Aorta (tissue), 5 donors: Measurements from ENCODE around the gene POT1. TPM values are rescaled to one million over a fixed set of nuclear protein-coding genes. Genes with fewer than 3 reads are reported as not detected.

Source experiments
- ATAC-seq: fragments of 200-7000 bp; cut with Tn5 transposase; one replicate; pipeline ENCODE4 v1.9.1; 2022; ENCODE audit warnings: moderate library complexity; ENCODE audit not compliant: low FRiP score
- DNase-seq, 2 donors: peaks; one replicate each; pipeline ENCODE4 v3.0.0-alpha.2; 2020
- H3K27ac ChIP-seq, 2 donors: one replicate each; pipeline ENCODE4 v1.5.1; 2013; ENCODE audit warnings: low read length in 2 of 2, mild to moderate bottlenecking in 2 of 2, moderate library complexity in 2 of 2, control low read depth in 1 of 2, inconsistent platforms in 1 of 2, low read depth in 1 of 2
- H3K27me3 ChIP-seq, 2 donors: one replicate each; pipeline ENCODE4 v1.6.1; 2013; ENCODE audit warnings: control low read depth in 1 of 2, low read length in 1 of 2, mild to moderate bottlenecking in 1 of 2, moderate library complexity in 1 of 2; ENCODE audit not compliant: insufficient read depth in 2 of 2, control insufficient read depth in 1 of 2
- H3K36me3 ChIP-seq, 2 donors: one replicate each; pipeline ENCODE4 v1.6.1; 2013; ENCODE audit warnings: control low read depth in 1 of 2, low read length in 1 of 2, mild to moderate bottlenecking in 1 of 2; ENCODE audit not compliant: insufficient read depth in 2 of 2, control insufficient read depth in 1 of 2
- H3K4me1 ChIP-seq, 2 donors: one replicate each; pipeline ENCODE4 v1.6.1; 2013; ENCODE audit warnings: low read length in 2 of 2, control low read depth in 1 of 2, mild to moderate bottlenecking in 1 of 2, moderate library complexity in 1 of 2; ENCODE audit not compliant: insufficient read depth in 2 of 2, control insufficient read depth in 1 of 2
- H3K4me3 ChIP-seq, 2 donors: one replicate each; pipeline ENCODE4 v1.5.1; 2013; ENCODE audit warnings: low read length in 2 of 2, control low read depth in 1 of 2, mild to moderate bottlenecking in 1 of 2
- H3K9me3 ChIP-seq: one replicate; pipeline ENCODE4 v1.6.1; 2013; ENCODE audit warnings: mild to moderate bottlenecking, low read length; ENCODE audit not compliant: control insufficient read depth
- WGBS, 2 donors: extraction: QIAGEN DNeasy Blood & Tissue Kit; methylation state at CpG; one replicate each; pipeline ENCODE4 v1.1.7; 2013; 5-methylcytosine and 5-hydroxymethylcytosine counted together
- intact Hi-C, 2 donors: fragments of 100-400 bp; cut with DNase I; formaldehyde crosslinking; loops; one replicate each; pipeline versions ENCODE4 v1.14.2 to v1.15.0; 2022
- polyA plus RNA-seq, 2 donors: library from polyadenylated mRNA; stranded (reverse); fragments of 200-250 nt; gene quantifications; one replicate each; pipeline ENCODE4 v1.2.3, GENCODE V29; 2013
- total RNA-seq, 2 donors: library from RNA; stranded (reverse); fragmentation: NEBNext Ultra II Directional; extraction: Animal tissue kit (Norgen Biotek cat#: 25700); gene quantifications; one replicate each; pipeline ENCODE4 v1.2.1, GENCODE V29; 2021
- donor health status: healthy with polysubstance abuse.
- donor health status: Bipolar disorder and iron deficiency.
- donor health status: DM: no; HTN: no; CAD: no.
- donor health status: DM: no; HTN: no; CAD: no.
- donor health status: DM: yes; HTN: yes; CAD: no.

POT1 gene
- total and polyA plus RNA-seq, 4 donors, result 9.3 to 28.2 (median 21.3) TPM

GRCh38 chr7:124922200-124922599, 7.4 kb downstream of the POT1 start:
- Histone ChIP-seq H3K9me3 (no peaks in the 10 kb centered on the region), H3K36me3 (no peaks in the 10 kb centered on the region), H3K27ac (no peak overlapping the region), H3K4me3 (no peak overlapping the region), H3K27me3 (no peaks in the 10 kb centered on the region), H3K4me1 (no peaks in the 10 kb centered on the region)
- ATAC-seq (no peak), DNase-seq (no peak)
- intact Hi-C loops, result loop anchor here in 1 of 2 donors (10.0 kb wide), 1 partner anchor 73 kb away; no protein-coding TSS in a partner anchor

- no peaks in the 10 kb centered on the region for H3K9me3 ChIP-seq
- H3K4me1 ChIP-seq, result no peaks in the 10 kb centered on the region
- intact Hi-C loops, result loop anchor here in 1 of 2 donors (10.0 kb wide), 1 partner anchor 75 kb away; no protein-coding TSS in a partner anchor
- no peaks in the 10 kb centered on the region for H3K36me3 ChIP-seq
- no peaks in the 10 kb centered on the region for H3K27me3 ChIP-seq
- 98 to 99% methylated on average over 2 of the region's 2 CpGs for WGBS, 2 donors
- DNase-seq, result no peak
- no peak overlapping the region for H3K4me3 ChIP-seq
- no peak for ATAC-seq
- no peak overlapping the region for H3K27ac ChIP-seq
These were observed 9.8 kb downstream of the POT1 start for GRCh38 chr7:124919841-124920240.

- Histone ChIP-seq H3K27ac (no peak overlapping the region), H3K27me3 (no peaks in the 10 kb centered on the region), H3K4me3 (no peak overlapping the region), H3K36me3 (no peaks in the 10 kb centered on the region), H3K9me3 (no peaks in the 10 kb centered on the region), H3K4me1 (no peaks in the 10 kb centered on the region)
- ATAC-seq (no peak), DNase-seq (no peak)
- WGBS, 2 donors, result 95 to 96% methylated on average over 3 of the region's 3 CpGs
- intact Hi-C loops, result no loop called here
These were observed 11.0 kb downstream of the POT1 start for GRCh38 chr7:124918662-124919061.

GRCh38 chr7:124915242-124915641, 14.4 kb downstream of the POT1 start:
- Histone ChIP-seq H3K27ac (no peak overlapping the region), H3K4me1 (no peaks in the 10 kb centered on the region), H3K27me3 (no peaks in the 10 kb centered on the region), H3K36me3 (no peaks in the 10 kb centered on the region), H3K4me3 (no peak overlapping the region), H3K9me3 (no peaks in the 10 kb centered on the region)
- ATAC-seq, result no peak
- intact Hi-C loops, result no loop called here
- no peak for DNase-seq
- 60 to 70% methylated on average over 1 of the region's 1 CpG for WGBS, 2 donors

GRCh38 chr7:124914298-124914697, 15.3 kb downstream of the POT1 start:
- no peaks in the 10 kb centered on the region for H3K36me3 ChIP-seq
- no peak overlapping the region for H3K27ac ChIP-seq
- H3K27me3 ChIP-seq, result no peaks in the 10 kb centered on the region
- H3K4me3 ChIP-seq, result no peak overlapping the region
- intact Hi-C loops, result no loop called here
- 43 to 95% methylated on average over 1 of the region's 1 CpG for WGBS, 2 donors
- no peak for DNase-seq
- ATAC-seq, result no peak
- H3K4me1 ChIP-seq, result no peaks in the 10 kb centered on the region
- no peaks in the 10 kb centered on the region for H3K9me3 ChIP-seq

GRCh38 chr7:124912972-124913371, 16.7 kb downstream of the POT1 start:
- DNase-seq (no peak), ATAC-seq (no peak)
- WGBS, 2 donors, result 95 to 96% methylated on average over 4 of the region's 4 CpGs
- H3K27ac ChIP-seq, result no peak overlapping the region
- no peaks in the 10 kb centered on the region for H3K27me3 ChIP-seq
- no peaks in the 10 kb centered on the region for H3K36me3 ChIP-seq
- H3K4me3 ChIP-seq, result no peak overlapping the region
- intact Hi-C loops, result no loop called here
- H3K9me3 ChIP-seq, result no peaks in the 10 kb centered on the region
- no peaks in the 10 kb centered on the region for H3K4me1 ChIP-seq

- Histone ChIP-seq H3K36me3 (no peaks in the 10 kb centered on the region), H3K27me3 (no peaks in the 10 kb centered on the region), H3K4me3 (no peak overlapping the region), H3K4me1 (no peaks in the 10 kb centered on the region), H3K27ac (no peak overlapping the region), H3K9me3 (no peaks in the 10 kb centered on the region)
- intact Hi-C loops, result no loop called here
- DNase-seq (no peak), ATAC-seq (no peak)
- WGBS, 2 donors, result 35 to 80% methylated on average over 1 of the region's 1 CpG
These were observed 19.8 kb downstream of the POT1 start for GRCh38 chr7:124909808-124910207.

GRCh38 chr7:124908259-124908658, 21.4 kb downstream of the POT1 start:
- no peaks in the 10 kb centered on the region for H3K4me1 ChIP-seq
- DNase-seq, result no peak

GRCh38 chr7:124907490-124907889, 22.1 kb downstream of the POT1 start:
- H3K9me3 ChIP-seq, result no peaks in the 10 kb centered on the region
- H3K27ac ChIP-seq, result no peak overlapping the region
- DNase-seq (no peak), ATAC-seq (no peak)
- 70 to 72% methylated on average over 1 of the region's 1 CpG for WGBS, 2 donors
- no peak overlapping the region for H3K4me3 ChIP-seq
- no peaks in the 10 kb centered on the region for H3K36me3 ChIP-seq
- no peaks in the 10 kb centered on the region for H3K4me1 ChIP-seq
- no peaks in the 10 kb centered on the region for H3K27me3 ChIP-seq
- intact Hi-C loops, result no loop called here

More at GRCh38 chr7:124908259-124908658, 21.4 kb downstream of the POT1 start:
- H3K27me3 ChIP-seq, result no peaks in the 10 kb centered on the region
- H3K36me3 ChIP-seq, result no peaks in the 10 kb centered on the region
- intact Hi-C loops, result no loop called here
- no peak overlapping the region for H3K27ac ChIP-seq
- no peak overlapping the region for H3K4me3 ChIP-seq
- no peaks in the 10 kb centered on the region for H3K9me3 ChIP-seq
- no peak for ATAC-seq
